Skeletal muscle tissue (tissue), 4 donors: ENCODE measurements around the gene SRXN1. TPM values are rescaled to one million over a fixed set of nuclear protein-coding genes. Genes with fewer than 3 reads are reported as not detected.

Experiments
- H3K27ac ChIP-seq: one replicate; pipeline ENCODE4 v1.7.0; 2013; ENCODE audit warnings: mild to moderate bottlenecking, low read depth, low read length, inconsistent platforms
- H3K27me3 ChIP-seq, 3 donors: one replicate each; pipeline ENCODE4 v1.7.0; 2013; ENCODE audit warnings: low read length in 3 of 3; ENCODE audit not compliant: control insufficient read depth in 3 of 3, insufficient read depth in 3 of 3
- H3K36me3 ChIP-seq, 3 donors: one replicate each; pipeline ENCODE4 v1.7.0; 2013; ENCODE audit warnings: low read length in 3 of 3; ENCODE audit not compliant: control insufficient read depth in 3 of 3, insufficient read depth in 3 of 3
- H3K4me1 ChIP-seq, 3 donors: one replicate each; pipeline ENCODE4 v1.7.0; 2013; ENCODE audit warnings: low read length in 3 of 3, mild to moderate bottlenecking in 3 of 3; ENCODE audit not compliant: control insufficient read depth in 3 of 3, insufficient read depth in 3 of 3
- H3K4me3 ChIP-seq, 3 donors: one replicate each; pipeline ENCODE4 v1.7.0; 2013; ENCODE audit warnings: low read length in 3 of 3
- H3K9ac ChIP-seq, 3 donors: one replicate each; pipeline ENCODE4 v1.7.0; 2013; ENCODE audit warnings: low read length in 3 of 3, mild to moderate bottlenecking in 3 of 3, moderate library complexity in 2 of 3, low read depth in 1 of 3
- H3K9me3 ChIP-seq, 3 donors: one replicate each; pipeline ENCODE4 v1.7.0; 2013; ENCODE audit warnings: low read length in 3 of 3; ENCODE audit not compliant: control insufficient read depth in 3 of 3
- total RNA-seq: library from RNA; depleted of rRNA; stranded (reverse); fragments of >200 nt; gene quantifications from one replicate; pipeline ENCODE4 v1.2.3, GENCODE V29; 2014
- donor health status: Osteomylitis.

SRXN1 gene
- total RNA-seq, 1 donor from 2014 or later, result 11.0 TPM

DNA sequence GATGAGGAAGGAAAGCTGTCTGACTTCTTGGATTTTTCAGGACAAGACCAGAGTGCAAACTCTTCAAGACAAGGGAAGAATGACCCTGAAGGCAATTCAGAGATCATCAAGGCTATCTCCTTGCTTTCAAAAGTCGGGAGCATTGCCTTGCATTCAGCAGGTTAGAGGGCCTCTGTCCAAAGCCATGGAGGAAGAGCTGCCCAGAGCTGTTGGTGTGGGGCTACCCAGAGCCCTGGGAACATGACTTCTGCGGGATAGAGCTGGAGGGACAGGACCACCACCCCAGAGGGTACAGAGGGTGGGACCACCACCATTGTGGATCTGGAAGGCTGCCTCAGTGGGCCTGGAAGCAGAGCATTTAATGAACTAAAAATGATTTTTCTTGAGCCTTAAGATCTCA is 5.2 kb upstream of the SRXN1 start:
- Histone ChIP-seq H3K4me1 (peaks cover 7 to 9% (median 9%) of the 10 kb centered on the region in 3 donors), H3K36me3 (no peaks in the 10 kb centered on the region), H3K9me3 (no peaks in the 10 kb centered on the region), H3K9ac (no peak overlapping the region), H3K27me3 (peaks cover 18 to 39% (median 27%) of the 10 kb centered on the region in 3 donors), H3K27ac (no peak overlapping the region), H3K4me3 (no peak overlapping the region)

- Histone ChIP-seq H3K9ac (no peak overlapping the region), H3K36me3 (peaks cover 0 to under 1% (median 0%) of the 10 kb centered on the region in 3 donors), H3K4me3 (no peak overlapping the region), H3K27ac (no peak overlapping the region), H3K4me1 (peaks cover 22 to 25% (median 22%) of the 10 kb centered on the region in 3 donors), H3K27me3 (peaks cover 5 to 16% (median 5%) of the 10 kb centered on the region in 3 donors), H3K9me3 (no peaks in the 10 kb centered on the region)
These were observed 3.0 kb upstream of the SRXN1 start for GRCh38 chr20:655726-656624.

DNA sequence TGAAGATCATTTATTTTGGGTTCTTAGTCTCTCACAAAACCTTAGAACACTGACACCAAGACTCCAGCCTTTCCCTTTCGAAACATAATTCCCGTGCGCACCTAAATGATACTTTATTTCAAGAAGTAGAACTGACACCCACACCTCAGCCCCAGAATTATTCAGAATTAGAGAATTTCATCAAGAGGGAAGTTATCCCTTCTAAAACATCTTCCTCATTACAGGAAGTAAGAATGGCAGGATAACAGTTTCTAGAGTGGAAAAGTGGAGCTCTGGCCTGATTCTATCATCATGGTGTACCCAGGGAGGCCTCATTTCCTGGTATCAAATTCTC is 1.4 kb upstream of the SRXN1 start:
- no peak overlapping the region for H3K9ac ChIP-seq
- H3K36me3 ChIP-seq, result peaks cover 10 to 15% (median 11%) of the 10 kb centered on the region in 3 donors
- peaks cover 22 to 28% (median 23%) of the 10 kb centered on the region in 3 donors for H3K4me1 ChIP-seq
- H3K4me3 ChIP-seq, result peak overlapping the region in 1 of 3 donors; percentile 90
- peaks cover 0 to 6% (median 0%) of the 10 kb centered on the region in 3 donors for H3K27me3 ChIP-seq
- peak overlapping the region; percentile 85 for H3K27ac ChIP-seq
- no peaks in the 10 kb centered on the region for H3K9me3 ChIP-seq

GRCh38 chr20:653590-654416 is 803 bp upstream of the SRXN1 start:
- H3K36me3 ChIP-seq, result peaks cover 13 to 19% (median 14%) of the 10 kb centered on the region in 3 donors
- peak overlapping the region; percentile 69 to 92 (median 88) for H3K9ac ChIP-seq
- peaks cover 22 to 28% (median 23%) of the 10 kb centered on the region in 3 donors for H3K4me1 ChIP-seq
- H3K27me3 ChIP-seq, result peaks cover 0 to under 1% (median 0%) of the 10 kb centered on the region in 3 donors
- peak overlapping the region; percentile 84 to 93 (median 90) for H3K4me3 ChIP-seq
- H3K27ac ChIP-seq, result peak overlapping the region; percentile 85
- H3K9me3 ChIP-seq, result no peaks in the 10 kb centered on the region

- peaks cover 22 to 28% (median 23%) of the 10 kb centered on the region in 3 donors for H3K4me1 ChIP-seq
- H3K9ac ChIP-seq, result peak overlapping the region; percentile 79 to 92 (median 82)
- peak overlapping the region; percentile 87 to 99 (median 93) for H3K4me3 ChIP-seq
- H3K27me3 ChIP-seq, result no peaks in the 10 kb centered on the region
- H3K27ac ChIP-seq, result peak overlapping the region; percentile 85
- H3K9me3 ChIP-seq, result peaks cover 0 to 1% (median 0%) of the 10 kb centered on the region in 3 donors
- peaks cover 24 to 30% (median 25%) of the 10 kb centered on the region in 3 donors for H3K36me3 ChIP-seq
These were observed 338 bp downstream of the SRXN1 start for GRCh38 chr20:652615-653109.

- Histone ChIP-seq H3K4me1 (peaks cover 23 to 28% (median 26%) of the 10 kb centered on the region in 3 donors), H3K9me3 (peaks cover 0 to 4% (median 0%) of the 10 kb centered on the region in 3 donors), H3K27me3 (no peaks in the 10 kb centered on the region), H3K27ac (peak overlapping the region; percentile 85), H3K9ac (peak overlapping the region; percentile 79 to 92 (median 82)), H3K4me3 (peak overlapping the region; percentile 87 to 99 (median 93)), H3K36me3 (peaks cover 31 to 36% (median 32%) of the 10 kb centered on the region in 3 donors)
These were observed 1.0 kb downstream of the SRXN1 start for GRCh38 chr20:651713-652614.

DNA sequence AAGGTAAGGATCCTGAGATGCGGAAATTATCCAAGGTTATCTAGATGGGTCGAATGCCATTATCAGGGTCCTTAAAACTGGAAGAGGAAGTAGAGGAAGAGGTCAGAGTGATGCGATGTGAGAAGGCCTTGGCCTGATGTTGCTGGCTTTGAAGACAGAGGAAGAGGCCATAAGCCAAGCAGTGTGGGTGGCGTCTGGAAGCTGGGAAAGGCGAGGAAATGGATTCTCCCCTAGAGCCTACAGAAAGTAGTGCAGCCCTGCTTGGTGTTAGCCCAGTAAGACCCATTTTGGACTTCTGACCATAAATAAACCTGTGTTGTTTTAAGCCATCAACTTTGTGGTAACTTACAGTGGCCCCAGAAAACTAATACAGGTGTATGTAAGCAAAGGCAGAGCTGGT is 2.0 kb downstream of the SRXN1 start:
- H3K4me3 ChIP-seq, result no peak overlapping the region
- H3K9ac ChIP-seq, result no peak overlapping the region
- H3K4me1 ChIP-seq, result peaks cover 23 to 28% (median 28%) of the 10 kb centered on the region in 3 donors
- H3K27me3 ChIP-seq, result no peaks in the 10 kb centered on the region
- peaks cover 0 to 4% (median 0%) of the 10 kb centered on the region in 3 donors for H3K9me3 ChIP-seq
- H3K27ac ChIP-seq, result no peak overlapping the region
- H3K36me3 ChIP-seq, result peaks cover 33 to 40% (median 35%) of the 10 kb centered on the region in 3 donors

- H3K4me1 ChIP-seq, result peaks cover 23 to 34% (median 34%) of the 10 kb centered on the region in 3 donors
- H3K9ac ChIP-seq, result no peak overlapping the region
- no peak overlapping the region for H3K27ac ChIP-seq
- H3K4me3 ChIP-seq, result no peak overlapping the region
- H3K36me3 ChIP-seq, result peaks cover 33 to 40% (median 35%) of the 10 kb centered on the region in 3 donors
- no peaks in the 10 kb centered on the region for H3K27me3 ChIP-seq
- peaks cover 0 to 4% (median 0%) of the 10 kb centered on the region in 3 donors for H3K9me3 ChIP-seq
These were observed 2.7 kb downstream of the SRXN1 start for GRCh38 chr20:650281-650680.
